Gastrocnemius medialis (tissue), 4 donors: ENCODE data around the gene DNM1. TPM values are rescaled to one million over a fixed set of nuclear protein-coding genes. Genes with fewer than 3 reads are reported as not detected.
A peak's percentile ranks its signal among the peaks of the same experiment; 100 is the strongest.

Source experiments
- ATAC-seq, 2 donors: fragments of 150-250 bp; one replicate each; pipeline ENCODE4 v1.9.1; 2016
- DNase-seq, 2 donors: peaks; one replicate each; pipeline ENCODE4 v3.0.0-alpha.2; 2019
- H3K27ac ChIP-seq, 4 donors: fragments of 200-600 bp; sonication (generic); 1 replicate in 1 of 4; 2 replicates in 3 of 4; pipeline ENCODE4 v1.5.1; 2016 to 2018; ENCODE audit warnings: mild to moderate bottlenecking in 2 of 4, moderate library complexity in 1 of 4
- H3K27me3 ChIP-seq, 3 donors: fragments of 200-600 bp; sonication (generic) in 2 of 3; 1 replicate in 1 of 3; 2 replicates in 2 of 3; pipeline versions ENCODE4 v1.5.1 to v1.6.0; 2016 to 2019; ENCODE audit warnings: mild to moderate bottlenecking in 1 of 3, moderate library complexity in 1 of 3
- H3K36me3 ChIP-seq, 2 donors: fragments of 200-600 bp; sonication (generic) in 1 of 2; one replicate each; pipeline ENCODE4 v1.5.1; 2017 to 2018
- H3K4me1 ChIP-seq, 2 donors: fragments of 200-600 bp; sonication (generic) in 1 of 2; one replicate each; pipeline ENCODE4 v1.5.1; 2016 to 2017; ENCODE audit warnings: mild to moderate bottlenecking in 2 of 2
- H3K4me3 ChIP-seq, 4 donors: fragments of 200-600 bp; sonication (generic) in 3 of 4; 1 replicate in 1 of 4; 2 replicates in 3 of 4; pipeline ENCODE4 v1.5.1; 2016 to 2019; ENCODE audit warnings: mild to moderate bottlenecking in 2 of 4
- H3K9me3 ChIP-seq, 3 donors: fragments of 200-600 bp; sonication (generic) in 2 of 3; 1 replicate in 1 of 3; 2 replicates in 2 of 3; pipeline ENCODE4 v1.5.1; 2016 to 2019
- POLR2A ChIP-seq, 2 donors: fragments of 450-650 bp; IDR thresholded peaks; one replicate each; pipeline ENCODE4 v1.6.1; 2017; ENCODE audit warnings: antibody characterized with exemption in 2 of 2, mild to moderate bottlenecking in 2 of 2, moderate library complexity in 2 of 2
- in situ Hi-C, 4 donors: fragments of 200-750 bp; cut with MboI; loops; one replicate each; pipeline versions ENCODE4 v1.15.0 to v1.8.0; 2017; ENCODE audit warnings: low sequenced_read_pairs in 4 of 4
- intact Hi-C: fragments of 100-400 bp; cut with DNase I; formaldehyde crosslinking; loops from one replicate; pipeline ENCODE4 v1.15.1; 2023; ENCODE audit warnings: low total_unique reads
- total RNA-seq, 4 donors: library from RNA; depleted of rRNA; stranded (reverse); fragments of >200 nt; gene quantifications; one replicate each; pipeline versions ENCODE4 v1.1.0 to v1.2.3, GENCODE V29; 2016
- TF ChIP-seq, protein P1 (sequence below), 5 experiments: fragments of 450-650 bp in 3 of 5; fragments of 200-600 bp in 2 of 5; sonication (generic) in 2 of 5; IDR thresholded peaks in 4 of 5; conservative IDR thresholded peaks in 1 of 5; 1 replicate in 4 of 5; 2 replicates in 1 of 5; pipeline ENCODE4 v1.5.1; 2016 to 2019; ENCODE audit warnings: antibody characterized with exemption in 5 of 5, mild to moderate bottlenecking in 3 of 5, moderate library complexity in 3 of 5

DNM1 gene
- total RNA-seq, 4 donors from 2014 or later = 1.8 to 3.8 (median 2.0) TPM

DNA sequence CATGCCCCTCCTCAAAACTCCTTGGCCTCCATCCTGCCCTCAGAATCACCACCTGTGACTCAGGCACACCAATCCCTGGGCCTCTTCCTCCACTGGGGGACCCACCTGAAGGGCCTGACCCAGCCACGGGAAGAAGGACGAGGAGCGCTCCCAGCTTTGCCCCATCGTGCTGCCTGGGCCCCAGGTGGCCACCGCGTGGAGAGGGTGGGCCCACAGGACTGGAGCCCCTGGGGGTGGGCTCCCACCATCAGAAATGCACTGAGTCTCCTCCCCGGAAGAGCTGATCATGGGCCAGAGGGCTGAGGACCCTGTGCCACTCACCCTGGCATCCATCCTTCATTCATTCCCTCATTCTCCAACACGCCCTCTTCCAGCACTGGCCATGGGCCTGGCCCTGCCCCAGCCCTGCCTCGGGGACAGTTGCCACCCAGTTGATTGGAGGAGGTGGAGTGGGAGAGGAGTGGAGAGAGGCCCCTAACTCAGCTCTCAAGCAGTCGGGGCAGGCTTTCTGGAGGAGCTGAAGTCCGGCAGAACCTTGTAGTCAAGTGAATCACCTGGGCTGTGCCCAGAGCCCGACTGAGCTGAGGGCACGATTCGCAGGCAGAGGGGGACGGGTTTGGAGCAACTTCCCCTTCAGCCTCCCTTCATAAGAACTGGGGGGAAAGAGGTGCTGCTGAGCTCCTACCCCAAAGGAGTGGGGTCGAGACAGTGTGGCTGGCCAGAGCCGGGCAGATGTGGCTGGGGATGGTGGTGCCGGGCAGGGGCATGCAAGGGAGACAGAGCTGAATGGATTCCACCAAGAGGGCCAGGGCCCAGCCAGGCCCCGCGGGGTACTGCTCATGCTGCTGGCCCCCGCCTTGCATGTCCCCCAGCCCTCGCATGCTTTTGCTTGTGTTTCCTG lies 29.6 kb downstream of the DNM1 start:
- Histone ChIP-seq H3K4me3 (no peak overlapping the region), H3K4me1 (no peaks in the 10 kb centered on the region), H3K27me3 (no peaks in the 10 kb centered on the region), H3K36me3 (no peaks in the 10 kb centered on the region), H3K9me3 (no peaks in the 10 kb centered on the region), H3K27ac (peak overlapping the region in 2 of 4 donors; percentile 10 to 33)
- ATAC-seq (no peak), DNase-seq (no peak)
- no peak for TF ChIP-seq POLR2A (IDR thresholded peaks at IDR 0.05)
- TF ChIP-seq, protein P1, sequence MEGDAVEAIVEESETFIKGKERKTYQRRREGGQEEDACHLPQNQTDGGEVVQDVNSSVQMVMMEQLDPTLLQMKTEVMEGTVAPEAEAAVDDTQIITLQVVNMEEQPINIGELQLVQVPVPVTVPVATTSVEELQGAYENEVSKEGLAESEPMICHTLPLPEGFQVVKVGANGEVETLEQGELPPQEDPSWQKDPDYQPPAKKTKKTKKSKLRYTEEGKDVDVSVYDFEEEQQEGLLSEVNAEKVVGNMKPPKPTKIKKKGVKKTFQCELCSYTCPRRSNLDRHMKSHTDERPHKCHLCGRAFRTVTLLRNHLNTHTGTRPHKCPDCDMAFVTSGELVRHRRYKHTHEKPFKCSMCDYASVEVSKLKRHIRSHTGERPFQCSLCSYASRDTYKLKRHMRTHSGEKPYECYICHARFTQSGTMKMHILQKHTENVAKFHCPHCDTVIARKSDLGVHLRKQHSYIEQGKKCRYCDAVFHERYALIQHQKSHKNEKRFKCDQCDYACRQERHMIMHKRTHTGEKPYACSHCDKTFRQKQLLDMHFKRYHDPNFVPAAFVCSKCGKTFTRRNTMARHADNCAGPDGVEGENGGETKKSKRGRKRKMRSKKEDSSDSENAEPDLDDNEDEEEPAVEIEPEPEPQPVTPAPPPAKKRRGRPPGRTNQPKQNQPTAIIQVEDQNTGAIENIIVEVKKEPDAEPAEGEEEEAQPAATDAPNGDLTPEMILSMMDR (IDR thresholded peaks at IDR 0.05 in 4 of 5, conservative IDR thresholded peaks at IDR 0.05 in 1 of 5) = no peak
- intact Hi-C loops = no loop called here
- in situ Hi-C loops = no loop called here

DNA sequence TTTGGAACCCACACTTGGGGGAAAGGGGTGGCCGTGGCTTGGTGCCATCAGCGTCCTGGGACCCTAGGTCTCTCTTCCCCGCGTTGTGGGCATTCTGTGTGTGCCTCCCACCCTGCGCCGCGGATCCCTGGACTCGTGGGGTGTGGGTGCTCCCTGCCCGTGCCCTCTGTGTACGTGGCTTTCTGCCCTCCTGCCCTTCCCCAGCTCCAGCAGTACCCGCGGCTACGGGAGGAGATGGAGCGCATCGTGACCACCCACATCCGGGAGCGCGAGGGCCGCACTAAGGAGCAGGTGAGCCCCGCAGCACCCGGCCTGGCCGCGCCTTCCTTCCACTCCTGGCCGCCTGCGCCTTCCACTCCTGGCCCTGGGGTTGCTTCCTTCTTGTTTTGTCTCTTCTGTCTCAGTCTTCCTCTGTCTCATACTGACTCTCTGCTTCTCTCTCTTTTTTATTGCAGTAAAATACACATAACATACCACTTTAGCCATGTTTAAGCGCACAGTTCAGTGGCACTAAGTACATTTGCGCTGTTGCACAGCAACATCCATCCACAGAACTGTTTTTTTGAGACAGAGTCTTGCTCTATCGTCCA lies 30.7 kb downstream of the DNM1 start:
- H3K9me3 ChIP-seq = no peaks in the 10 kb centered on the region

DNA sequence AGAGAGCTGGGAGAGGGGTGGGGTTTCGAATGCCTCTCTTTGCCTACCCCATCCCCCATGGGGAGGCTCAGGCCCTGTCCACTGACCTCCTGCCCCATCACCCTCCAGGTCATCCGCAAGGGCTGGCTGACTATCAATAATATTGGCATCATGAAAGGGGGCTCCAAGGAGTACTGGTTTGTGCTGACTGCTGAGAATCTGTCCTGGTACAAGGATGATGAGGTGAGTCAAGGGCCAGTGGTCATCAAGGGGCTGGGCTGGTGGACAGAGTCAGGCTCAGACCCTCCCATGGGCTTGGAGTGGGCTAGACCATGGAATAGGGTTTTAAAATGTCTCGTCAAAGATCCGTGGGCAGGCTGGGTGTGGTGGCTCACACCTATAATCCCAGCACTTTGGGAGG lies 38.9 kb downstream of the DNM1 start:
- H3K36me3 ChIP-seq = no peaks in the 10 kb centered on the region
- TF ChIP-seq, protein P1 (IDR thresholded peaks at IDR 0.05 in 4 of 5, conservative IDR thresholded peaks at IDR 0.05 in 1 of 5) = no peak
- TF ChIP-seq POLR2A (IDR thresholded peaks at IDR 0.05) = no peak
- ATAC-seq = no peak
- H3K4me1 ChIP-seq = no peaks in the 10 kb centered on the region
- H3K27ac ChIP-seq = peak overlapping the region; percentile 56 to 70 (median 64)
- intact Hi-C loops = no loop called here
- H3K9me3 ChIP-seq = no peaks in the 10 kb centered on the region
- DNase-seq = no peak
- H3K27me3 ChIP-seq = peaks cover 0 to 5% (median 0%) of the 10 kb centered on the region in 3 donors
- H3K4me3 ChIP-seq = no peak overlapping the region
- in situ Hi-C loops = no loop called here

More for the DNA sequence above, 30.7 kb downstream of the DNM1 start:
- TF ChIP-seq POLR2A (IDR thresholded peaks at IDR 0.05) = no peak
- TF ChIP-seq, protein P1 (IDR thresholded peaks at IDR 0.05 in 4 of 5, conservative IDR thresholded peaks at IDR 0.05 in 1 of 5) = no peak
- Histone ChIP-seq H3K27me3 (no peaks in the 10 kb centered on the region), H3K36me3 (no peaks in the 10 kb centered on the region), H3K4me1 (no peaks in the 10 kb centered on the region), H3K4me3 (no peak overlapping the region), H3K27ac (no peak overlapping the region)
- intact Hi-C loops = no loop called here
- no peak for ATAC-seq
- no peak for DNase-seq
- in situ Hi-C loops = no loop called here

DNA sequence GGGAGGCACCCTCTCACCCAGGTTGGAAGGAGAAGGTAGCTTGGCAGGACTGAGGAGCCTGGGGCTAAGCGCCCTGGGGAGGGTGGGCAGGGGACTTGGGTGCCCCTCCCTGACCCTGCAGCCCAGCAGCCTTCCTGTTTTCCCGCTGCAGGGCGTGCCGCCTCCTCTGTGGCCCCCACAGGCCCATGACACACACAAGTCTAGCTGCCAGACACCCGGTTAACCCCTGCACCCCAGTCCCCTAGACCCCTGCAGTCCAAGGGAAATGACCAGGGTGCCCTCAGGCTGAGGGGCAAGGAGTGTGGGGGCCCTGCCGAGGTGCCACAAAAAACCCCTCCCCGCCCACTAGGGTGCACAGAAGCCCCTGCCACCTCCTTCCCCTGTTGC lies 39.6 kb downstream of the DNM1 start:
- TF ChIP-seq, protein P1 (IDR thresholded peaks at IDR 0.05 in 4 of 5, conservative IDR thresholded peaks at IDR 0.05 in 1 of 5) = no peak
- no peak for TF ChIP-seq POLR2A (IDR thresholded peaks at IDR 0.05)
- no peaks in the 10 kb centered on the region for H3K9me3 ChIP-seq
- H3K27me3 ChIP-seq = peaks cover 0 to 5% (median 0%) of the 10 kb centered on the region in 3 donors
- H3K4me3 ChIP-seq = no peak overlapping the region
- ATAC-seq (peak in 1 of 2 donors; percentile 21), DNase-seq (peak in 1 of 2 donors; percentile 47)
- intact Hi-C loops (no loop called here), in situ Hi-C loops (no loop called here)
- no peaks in the 10 kb centered on the region for H3K36me3 ChIP-seq
- H3K4me1 ChIP-seq = no peaks in the 10 kb centered on the region
- H3K27ac ChIP-seq = peak overlapping the region; percentile 56 to 70 (median 64)
